ENCODE results near the gene TRA2A. TPM values are rescaled to one million over a fixed set of nuclear protein-coding genes. Genes with fewer than 3 reads are reported as not detected.

Gene TRA2A
- total RNA-seq, 2 experiments from 2014 or later, result 246 to 275 TPM

DNA sequence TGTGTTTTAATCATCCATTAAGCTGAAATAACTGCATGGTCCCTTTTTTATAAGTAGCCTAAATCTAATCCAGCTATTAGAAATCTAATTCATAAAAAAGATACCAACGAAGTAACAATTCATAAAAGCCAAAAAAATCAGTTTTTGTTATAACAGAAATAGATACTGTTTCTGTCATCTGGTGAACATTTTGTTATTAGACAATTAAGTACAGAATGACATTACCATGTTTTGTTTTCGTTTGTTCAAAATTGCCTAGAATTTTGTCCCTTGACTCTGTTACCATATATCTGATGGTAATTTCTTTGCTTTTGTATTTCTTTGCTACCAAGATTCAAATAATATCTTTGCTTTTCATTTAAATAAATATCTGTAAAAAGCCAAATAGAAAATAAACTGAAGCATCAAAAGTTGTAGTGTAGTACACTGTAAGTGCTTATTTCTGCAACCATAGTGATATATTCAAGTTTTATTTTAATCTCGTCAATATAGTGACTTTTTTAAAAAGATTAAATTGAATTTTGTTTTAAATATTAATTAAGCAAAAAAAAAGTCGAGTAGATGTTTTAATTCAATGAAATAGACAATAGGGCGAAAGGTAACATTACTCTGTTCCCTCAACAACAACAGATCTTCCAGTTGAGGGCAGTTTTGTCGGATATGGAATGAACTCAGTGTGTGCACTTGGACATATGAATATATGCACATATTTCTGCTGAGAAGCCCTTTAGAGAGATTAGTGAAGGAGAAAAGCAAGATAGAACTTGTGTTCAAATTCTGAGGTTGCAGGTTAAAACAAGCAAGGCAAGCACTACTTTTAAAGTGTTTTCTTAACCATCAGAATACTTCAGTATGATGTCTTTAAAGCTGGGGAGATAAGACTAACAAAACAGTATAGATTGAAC lies 53.6 kb downstream of the TRA2A start:
- H3K27ac Mint-ChIP-seq, result no peak overlapping the region
- no peak overlapping the region for H3K4me3 Mint-ChIP-seq
- no peaks in the 10 kb centered on the region for H3K36me3 ChIP-seq (ENCODE audit: insufficient read depth, low read length)
- ChIA-PET CTCF (no interaction called here), POLR2A (interaction anchor here (1.1 kb wide), 1 partner anchor 8 kb away, joined by 3 read pairs; the partner anchor contains the start of gene IGF2BP3)
- ATAC-seq (ENCODE audit: poor library complexity), result no peak
- intact Hi-C loops (cut with DNase I, micrococcal nuclease), result loop anchor here (5.0 to 10.0 kb wide), 2 partner anchors 54 to 463 kb away; partner anchors contain the start of genes HYCC1 (in 1 of the 2) and TRA2A (in 1 of the 2)
- peaks cover 12 to 15% of the 10 kb centered on the region in 2 experiments for H3K9me3 ChIP-seq (ENCODE audit: control insufficient read depth in 1 of 2, insufficient read depth in 1 of 2, low read length in 2 of 2)
- H3K27me3 Mint-ChIP-seq, result peaks cover 64% of the 10 kb centered on the region
- no peak overlapping the region for H3K27ac ChIP-seq (ENCODE audit: low read depth in 1 of 2, low read length in 2 of 2)
- H3K9me3 Mint-ChIP-seq, result no peaks in the 10 kb centered on the region
- H3K27me3 ChIP-seq (ENCODE audit: control insufficient read depth in 1 of 2, insufficient read depth in 2 of 2, low read length in 2 of 2), result peaks cover 25 to 64% of the 10 kb centered on the region in 2 experiments
- no peak for DNase-seq
- H3K36me3 Mint-ChIP-seq (ENCODE audit: low read depth), result no peaks in the 10 kb centered on the region
- H3K4me3 ChIP-seq (ENCODE audit: low read length), result no peak overlapping the region
- H3K4me1 ChIP-seq (ENCODE audit: insufficient read depth, low read length), result peaks cover 16% of the 10 kb centered on the region
- peaks cover 13% of the 10 kb centered on the region for H3K4me1 Mint-ChIP-seq (ENCODE audit: low read depth)
- TF ChIP-seq CTCF (IDR thresholded peaks at IDR 0.05), result no peak

DNA sequence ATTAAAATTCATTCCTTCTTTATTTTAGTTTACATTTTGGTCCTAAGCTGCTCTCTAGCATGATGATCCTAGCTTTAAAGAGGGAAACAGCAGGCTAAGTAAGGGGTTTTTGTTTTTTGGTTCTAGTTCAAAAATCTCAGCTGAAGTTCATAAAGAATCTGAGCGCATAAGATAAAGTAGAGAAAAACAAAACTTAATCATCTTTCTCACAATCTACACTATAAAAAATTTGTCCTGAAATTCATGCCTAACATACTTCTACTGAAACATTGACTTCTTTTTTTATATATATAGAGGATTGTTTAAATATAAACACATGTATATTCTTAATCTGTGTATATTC lies 54.7 kb downstream of the TRA2A start:
- DNase-seq (no peak), ATAC-seq (ENCODE audit: poor library complexity) (no peak)
- no peak for TF ChIP-seq CTCF (IDR thresholded peaks at IDR 0.05)
- no peaks in the 10 kb centered on the region for H3K36me3 ChIP-seq (ENCODE audit: insufficient read depth, low read length)
- CTCF ChIA-PET, result no interaction called here
- H3K27ac ChIP-seq (ENCODE audit: low read depth in 1 of 2, low read length in 2 of 2), result no peak overlapping the region
- H3K4me3 ChIP-seq (ENCODE audit: low read length), result no peak overlapping the region
- no peak overlapping the region for H3K4me3 Mint-ChIP-seq
- peaks cover 18% of the 10 kb centered on the region for H3K4me1 Mint-ChIP-seq (ENCODE audit: low read depth)
- H3K27ac Mint-ChIP-seq, result no peak overlapping the region
- peaks cover 31 to 75% of the 10 kb centered on the region in 2 experiments for H3K27me3 ChIP-seq (ENCODE audit: control insufficient read depth in 1 of 2, insufficient read depth in 2 of 2, low read length in 2 of 2)
- H3K9me3 ChIP-seq (ENCODE audit: control insufficient read depth in 1 of 2, insufficient read depth in 1 of 2, low read length in 2 of 2), result peaks cover 15 to 17% of the 10 kb centered on the region in 2 experiments
- no peaks in the 10 kb centered on the region for H3K36me3 Mint-ChIP-seq (ENCODE audit: low read depth)
- peaks cover 16% of the 10 kb centered on the region for H3K4me1 ChIP-seq (ENCODE audit: insufficient read depth, low read length)
- H3K9me3 Mint-ChIP-seq, result peaks cover 3% of the 10 kb centered on the region
- H3K27me3 Mint-ChIP-seq, result peaks cover 74% of the 10 kb centered on the region
- POLR2A ChIA-PET, result no interaction called here
- intact Hi-C loops (cut with DNase I, micrococcal nuclease), result loop anchor here (5.0 to 10.0 kb wide), 2 partner anchors 55 to 462 kb away; partner anchors contain the start of genes HYCC1 (in 1 of the 2) and TRA2A (in 1 of the 2)

GRCh38 chr7:23476286-23477156 lies 55.3 kb downstream of the TRA2A start:
- intact Hi-C loops (cut with DNase I, micrococcal nuclease), result loop anchor here (5.0 to 10.0 kb wide), 2 partner anchors 56 to 462 kb away; partner anchors contain the start of genes HYCC1 (in 1 of the 2) and TRA2A (in 1 of the 2)
- no peak for DNase-seq
- Mint-ChIP-seq H3K36me3 (ENCODE audit: low read depth) (no peaks in the 10 kb centered on the region), H3K27ac (no peak overlapping the region), H3K27me3 (peaks cover 78% of the 10 kb centered on the region), H3K4me3 (peak overlapping the region; percentile 4), H3K9me3 (peaks cover 3% of the 10 kb centered on the region), H3K4me1 (ENCODE audit: low read depth) (peaks cover 20% of the 10 kb centered on the region)
- Histone ChIP-seq H3K27ac (ENCODE audit: low read depth in 1 of 2, low read length in 2 of 2) (no peak overlapping the region), H3K4me1 (ENCODE audit: insufficient read depth, low read length) (peaks cover 18% of the 10 kb centered on the region), H3K4me3 (ENCODE audit: low read length) (no peak overlapping the region), H3K27me3 (ENCODE audit: control insufficient read depth in 1 of 2, insufficient read depth in 2 of 2, low read length in 2 of 2) (peaks cover 33 to 81% of the 10 kb centered on the region in 2 experiments), H3K36me3 (ENCODE audit: insufficient read depth, low read length) (no peaks in the 10 kb centered on the region), H3K9me3 (ENCODE audit: control insufficient read depth in 1 of 2, insufficient read depth in 1 of 2, low read length in 2 of 2) (peaks cover 15 to 20% of the 10 kb centered on the region in 2 experiments)
- ChIA-PET POLR2A (no interaction called here), CTCF (no interaction called here)
- TF ChIP-seq CTCF (IDR thresholded peaks at IDR 0.05), result no peak
- ATAC-seq (ENCODE audit: poor library complexity), result no peak
